ENCODE results near the gene DLEU7. TPM values are rescaled to one million over a fixed set of nuclear protein-coding genes. Genes with fewer than 3 reads are reported as not detected.

The DLEU7 gene
- total and polyA plus RNA-seq, 10 of the 15 experiments (the other 5 are each of a cell fraction or from before 2014, with no cell fraction given), result not detected

GRCh38 chr13:50887151-50887550, 43.7 kb upstream of the DLEU7 start (continued):
- no peak for TF ChIP-seq HSF1 (IDR thresholded peaks at IDR 0.05; ENCODE audit: low read depth, low read length)
- peak; percentile 35; the same call in 1 of the 2 replicates for TF ChIP-seq ZNF384 (IDR thresholded peaks at IDR 0.05; ENCODE audit: borderline replicate concordance, low read depth, low read length)
- TF ChIP-seq WRNIP1 (IDR thresholded peaks at IDR 0.05; ENCODE audit: borderline replicate concordance, low read depth, low read length), result no peak
- no peak for TF ChIP-seq NR2F1 (conservative IDR thresholded peaks at IDR 0.05)

- SMC1A ChIA-PET (ENCODE audit: uncharacterized antibody, unreplicated experiment), result interaction anchor here (0.9 to 2.1 kb wide), 2 partner anchors 8 to 19 kb away, joined by 6 to 7 read pairs; no protein-coding TSS in a partner anchor
Measured at GRCh38 chr13:50884265-50884664, 40.8 kb upstream of the DLEU7 start.

More at GRCh38 chr13:50884265-50884664, 40.8 kb upstream of the DLEU7 start:
- Histone ChIP-seq H3K9ac (ENCODE audit: control insufficient read depth, insufficient read depth, low read length) (no peak overlapping the region), H3K27ac (ENCODE audit: control insufficient read depth, insufficient read depth) (no peak overlapping the region), H3K4me3 (no peak overlapping the region), H3K36me3 (ENCODE audit: control insufficient read depth in 2 of 2, insufficient read depth in 2 of 2, low read length in 1 of 2) (no peaks in the 10 kb centered on the region), H3K9me3 (replicated peaks; ENCODE audit: control insufficient read depth, insufficient read depth, low read length) (peaks cover 2% of the 10 kb centered on the region; the same call in 1 of the 3 replicates), H3K4me2 (ENCODE audit: control insufficient read depth, insufficient read depth) (no peak overlapping the region), H3K27me3 (replicated peaks in 1 of 2; ENCODE audit: control insufficient read depth in 2 of 2, insufficient read depth in 2 of 2, low read length in 1 of 2) (no peaks in the 10 kb centered on the region), H3K4me1 (ENCODE audit: control insufficient read depth, insufficient read depth, low read length) (peaks cover 9% of the 10 kb centered on the region), H4K20me1 (ENCODE audit: control insufficient read depth, insufficient read depth) (no peaks in the 10 kb centered on the region), H2AFZ (ENCODE audit: control insufficient read depth, low read depth, low read length) (no peak overlapping the region), H3K79me2 (ENCODE audit: control insufficient read depth, insufficient read depth, low read length) (no peaks in the 10 kb centered on the region)
- FAIRE-seq, result no peak
- intact Hi-C loops (cut with micrococcal nuclease; ENCODE audit: unreplicated experiment), result no loop called here
- no peak for ATAC-seq
- ChIA-PET POLR2A (interaction anchor here (0.6 to 0.9 kb wide), 2 partner anchors 12 to 17 kb away, joined by 3 to 6 read pairs; no protein-coding TSS in a partner anchor), CTCF (no interaction called here), RAD21 (ENCODE audit: unreplicated experiment) (no interaction called here)
- DNase-seq (ENCODE audit: low read depth, low spot score), result no peak
- BruUV-seq (replicated peaks), result no TSS peak
- TF ChIP-seq MAX (IDR thresholded peaks at IDR 0.05; ENCODE audit: low read depth, low read length) (no peak), BCLAF1 (IDR thresholded peaks at IDR 0.05) (no peak), POU2F2 (IDR thresholded peaks at IDR 0.05; ENCODE audit: borderline replicate concordance, low read depth, low read length) (no peak), SRF (IDR thresholded peaks at IDR 0.05; ENCODE audit: low read depth in 2 of 2, low read length in 2 of 2) (no peak)
- in situ Hi-C loops (cut with MboI), result no loop called here
- WGBS (ENCODE audit: insufficient coverage, insufficient replicate concordance, low lambda C conversion rate, missing lambda C conversion rate), result 95% methylated on average over 1 of the region's 1 CpG

Data from GM12878 (cell line).